Measurements from ENCODE around the gene YEATS2.

DNA sequence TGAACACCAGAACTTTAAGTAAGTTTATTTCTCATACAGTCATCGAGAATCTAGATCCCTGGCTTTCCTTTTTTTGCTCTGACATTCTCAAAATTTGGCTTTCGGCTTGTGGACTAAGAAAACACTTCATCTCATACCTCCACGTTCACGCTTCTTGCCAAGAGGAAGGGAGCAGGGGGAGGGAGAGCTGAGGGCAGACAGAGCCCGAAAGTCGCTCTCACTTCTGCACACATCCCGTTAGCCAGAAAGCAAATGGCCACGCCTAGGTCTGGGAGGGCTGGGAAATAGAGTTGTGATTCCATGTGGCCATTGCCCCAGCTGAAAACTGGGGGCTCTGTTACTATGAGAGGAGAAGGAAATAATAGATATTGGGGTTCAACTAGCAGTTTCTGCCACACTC is 70.5 kb downstream of the YEATS2 start:
- TF ChIP-seq, protein P1, sequence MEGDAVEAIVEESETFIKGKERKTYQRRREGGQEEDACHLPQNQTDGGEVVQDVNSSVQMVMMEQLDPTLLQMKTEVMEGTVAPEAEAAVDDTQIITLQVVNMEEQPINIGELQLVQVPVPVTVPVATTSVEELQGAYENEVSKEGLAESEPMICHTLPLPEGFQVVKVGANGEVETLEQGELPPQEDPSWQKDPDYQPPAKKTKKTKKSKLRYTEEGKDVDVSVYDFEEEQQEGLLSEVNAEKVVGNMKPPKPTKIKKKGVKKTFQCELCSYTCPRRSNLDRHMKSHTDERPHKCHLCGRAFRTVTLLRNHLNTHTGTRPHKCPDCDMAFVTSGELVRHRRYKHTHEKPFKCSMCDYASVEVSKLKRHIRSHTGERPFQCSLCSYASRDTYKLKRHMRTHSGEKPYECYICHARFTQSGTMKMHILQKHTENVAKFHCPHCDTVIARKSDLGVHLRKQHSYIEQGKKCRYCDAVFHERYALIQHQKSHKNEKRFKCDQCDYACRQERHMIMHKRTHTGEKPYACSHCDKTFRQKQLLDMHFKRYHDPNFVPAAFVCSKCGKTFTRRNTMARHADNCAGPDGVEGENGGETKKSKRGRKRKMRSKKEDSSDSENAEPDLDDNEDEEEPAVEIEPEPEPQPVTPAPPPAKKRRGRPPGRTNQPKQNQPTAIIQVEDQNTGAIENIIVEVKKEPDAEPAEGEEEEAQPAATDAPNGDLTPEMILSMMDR (optimal IDR thresholded peaks at IDR 0.05 in 1 of 3, IDR thresholded peaks at IDR 0.05 in 1 of 3, conservative IDR thresholded peaks at IDR 0.05 in 1 of 3; ENCODE audit: extremely low read depth in 1 of 3, insufficient read depth in 2 of 3, low read length in 3 of 3), result no peak
- no peak for TF ChIP-seq EZH2 (IDR thresholded peaks at IDR 0.05; ENCODE audit: low read length)
